Gastrocnemius medialis (tissue), 4 donors: Measurements from ENCODE around the gene VGLL3.

ENCODE experiments used
- POLR2A ChIP-seq, 2 donors: fragments of 450-650 bp; IDR thresholded peaks; one replicate each; pipeline ENCODE4 v1.6.1; 2017; ENCODE audit warnings: antibody characterized with exemption in 2 of 2, mild to moderate bottlenecking in 2 of 2, moderate library complexity in 2 of 2
- TF ChIP-seq, protein P1 (sequence below), 5 experiments: fragments of 450-650 bp in 3 of 5; fragments of 200-600 bp in 2 of 5; sonication (generic) in 2 of 5; IDR thresholded peaks in 4 of 5; conservative IDR thresholded peaks in 1 of 5; 1 replicate in 4 of 5; 2 replicates in 1 of 5; pipeline ENCODE4 v1.5.1; 2016 to 2019; ENCODE audit warnings: antibody characterized with exemption in 5 of 5, mild to moderate bottlenecking in 3 of 5, moderate library complexity in 3 of 5

- TF ChIP-seq POLR2A (IDR thresholded peaks at IDR 0.05): no peak
- TF ChIP-seq, protein P1, sequence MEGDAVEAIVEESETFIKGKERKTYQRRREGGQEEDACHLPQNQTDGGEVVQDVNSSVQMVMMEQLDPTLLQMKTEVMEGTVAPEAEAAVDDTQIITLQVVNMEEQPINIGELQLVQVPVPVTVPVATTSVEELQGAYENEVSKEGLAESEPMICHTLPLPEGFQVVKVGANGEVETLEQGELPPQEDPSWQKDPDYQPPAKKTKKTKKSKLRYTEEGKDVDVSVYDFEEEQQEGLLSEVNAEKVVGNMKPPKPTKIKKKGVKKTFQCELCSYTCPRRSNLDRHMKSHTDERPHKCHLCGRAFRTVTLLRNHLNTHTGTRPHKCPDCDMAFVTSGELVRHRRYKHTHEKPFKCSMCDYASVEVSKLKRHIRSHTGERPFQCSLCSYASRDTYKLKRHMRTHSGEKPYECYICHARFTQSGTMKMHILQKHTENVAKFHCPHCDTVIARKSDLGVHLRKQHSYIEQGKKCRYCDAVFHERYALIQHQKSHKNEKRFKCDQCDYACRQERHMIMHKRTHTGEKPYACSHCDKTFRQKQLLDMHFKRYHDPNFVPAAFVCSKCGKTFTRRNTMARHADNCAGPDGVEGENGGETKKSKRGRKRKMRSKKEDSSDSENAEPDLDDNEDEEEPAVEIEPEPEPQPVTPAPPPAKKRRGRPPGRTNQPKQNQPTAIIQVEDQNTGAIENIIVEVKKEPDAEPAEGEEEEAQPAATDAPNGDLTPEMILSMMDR (IDR thresholded peaks at IDR 0.05 in 4 of 5, conservative IDR thresholded peaks at IDR 0.05 in 1 of 5): no peak
Observed at GRCh38 chr3:86982883-86983282, 8.1 kb downstream of the VGLL3 start.
